Uterus (tissue), 4 donors: ENCODE data around the gene GRID2. TPM values are rescaled to one million over a fixed set of nuclear protein-coding genes. Genes with fewer than 3 reads are reported as not detected.

ENCODE experiments used
- DNase-seq, 2 donors: peaks; one replicate each; pipeline ENCODE4 v3.0.0-alpha.2; 2019 to 2020
- H3K27ac ChIP-seq, 2 donors: fragments of 200-600 bp; sonication (generic); 1 replicate in 1 of 2; 2 replicates in 1 of 2; pipeline ENCODE4 v1.5.1; 2016 to 2018
- H3K27me3 ChIP-seq, 2 donors: fragments of 200-600 bp; sonication (generic); one replicate each; pipeline ENCODE4 v1.5.1; 2018 to 2019; ENCODE audit warnings: control low read depth in 1 of 2
- H3K36me3 ChIP-seq, 2 donors: fragments of 200-600 bp; sonication (generic); one replicate each; pipeline ENCODE4 v1.5.1; 2019; ENCODE audit warnings: control low read depth in 1 of 2
- H3K4me1 ChIP-seq, 2 donors: fragments of 200-600 bp; sonication (generic); one replicate each; pipeline ENCODE4 v1.5.1; 2018 to 2019; ENCODE audit warnings: control low read depth in 1 of 2
- H3K4me3 ChIP-seq, 2 donors: fragments of 200-600 bp; sonication (generic); 1 replicate in 1 of 2; 2 replicates in 1 of 2; pipeline ENCODE4 v1.5.1; 2018 to 2019; ENCODE audit warnings: mild to moderate bottlenecking in 1 of 2
- H3K9me3 ChIP-seq, 2 donors: fragments of 200-600 bp; sonication (generic); one replicate each; pipeline ENCODE4 v1.5.1; 2019; ENCODE audit warnings: control low read depth in 1 of 2
- POLR2A ChIP-seq, 2 donors: fragments of 450-650 bp; IDR thresholded peaks; one replicate each; pipeline ENCODE4 v1.6.1; 2016; ENCODE audit warnings: antibody characterized with exemption in 2 of 2, mild to moderate bottlenecking in 1 of 2, moderate library complexity in 1 of 2
- intact Hi-C: fragments of 100-400 bp; cut with DNase I; formaldehyde crosslinking; loops from one replicate; pipeline ENCODE4 v1.15.1; 2023; ENCODE audit warnings: low total_unique reads
- total RNA-seq, 4 donors: library from RNA; depleted of rRNA in 3 of 4; stranded (reverse); fragments of >200 nt in 3 of 4; gene quantifications; one replicate each; pipeline versions ENCODE4 v1.1.0 to v1.2.4, GENCODE V29; 2014 to 2023
- TF ChIP-seq, protein P1 (sequence below), 4 experiments: fragments of 200-600 bp in 2 of 4; fragments of 450-650 bp in 2 of 4; sonication (generic) in 2 of 4; IDR thresholded peaks; one replicate each; pipeline ENCODE4 v1.5.1; 2016 to 2019; ENCODE audit warnings: antibody characterized with exemption in 4 of 4, mild to moderate bottlenecking in 2 of 4, moderate library complexity in 1 of 4
- donor health status: DM: yes; HTN: yes; CAD: no.

Gene GRID2
- total RNA-seq, 4 donors from 2014 or later, result 0.27 to 33.3 (median 0.59) TPM; not detected in 1

DNA sequence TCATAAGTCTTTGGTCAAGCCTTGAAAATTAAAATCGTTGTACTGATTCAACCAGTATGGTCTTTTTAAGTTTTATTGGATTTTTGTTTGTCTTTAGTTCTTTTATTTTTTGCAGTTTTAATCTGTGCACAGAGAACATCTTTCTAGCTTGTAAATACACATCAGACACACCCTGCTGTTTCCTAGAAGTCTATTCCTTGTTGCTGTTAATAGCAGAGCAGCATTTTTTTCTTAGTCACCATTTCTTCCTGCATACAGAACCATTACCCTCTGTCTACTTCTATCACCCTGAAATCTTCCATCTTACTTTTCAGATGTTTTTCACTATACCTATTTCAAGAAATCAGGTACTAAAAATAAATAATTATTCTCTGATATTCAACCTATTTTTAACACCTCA lies 375.4 kb downstream of the GRID2 start:
- Histone ChIP-seq H3K9me3 (no peaks in the 10 kb centered on the region), H3K27me3 (no peaks in the 10 kb centered on the region), H3K36me3 (no peaks in the 10 kb centered on the region), H3K27ac (no peak overlapping the region), H3K4me1 (no peaks in the 10 kb centered on the region), H3K4me3 (no peak overlapping the region)
- intact Hi-C loops, result no loop called here
- TF ChIP-seq, protein P1, sequence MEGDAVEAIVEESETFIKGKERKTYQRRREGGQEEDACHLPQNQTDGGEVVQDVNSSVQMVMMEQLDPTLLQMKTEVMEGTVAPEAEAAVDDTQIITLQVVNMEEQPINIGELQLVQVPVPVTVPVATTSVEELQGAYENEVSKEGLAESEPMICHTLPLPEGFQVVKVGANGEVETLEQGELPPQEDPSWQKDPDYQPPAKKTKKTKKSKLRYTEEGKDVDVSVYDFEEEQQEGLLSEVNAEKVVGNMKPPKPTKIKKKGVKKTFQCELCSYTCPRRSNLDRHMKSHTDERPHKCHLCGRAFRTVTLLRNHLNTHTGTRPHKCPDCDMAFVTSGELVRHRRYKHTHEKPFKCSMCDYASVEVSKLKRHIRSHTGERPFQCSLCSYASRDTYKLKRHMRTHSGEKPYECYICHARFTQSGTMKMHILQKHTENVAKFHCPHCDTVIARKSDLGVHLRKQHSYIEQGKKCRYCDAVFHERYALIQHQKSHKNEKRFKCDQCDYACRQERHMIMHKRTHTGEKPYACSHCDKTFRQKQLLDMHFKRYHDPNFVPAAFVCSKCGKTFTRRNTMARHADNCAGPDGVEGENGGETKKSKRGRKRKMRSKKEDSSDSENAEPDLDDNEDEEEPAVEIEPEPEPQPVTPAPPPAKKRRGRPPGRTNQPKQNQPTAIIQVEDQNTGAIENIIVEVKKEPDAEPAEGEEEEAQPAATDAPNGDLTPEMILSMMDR (IDR thresholded peaks at IDR 0.05), result no peak
- no peak for TF ChIP-seq POLR2A (IDR thresholded peaks at IDR 0.05)
- DNase-seq, result no peak

DNA sequence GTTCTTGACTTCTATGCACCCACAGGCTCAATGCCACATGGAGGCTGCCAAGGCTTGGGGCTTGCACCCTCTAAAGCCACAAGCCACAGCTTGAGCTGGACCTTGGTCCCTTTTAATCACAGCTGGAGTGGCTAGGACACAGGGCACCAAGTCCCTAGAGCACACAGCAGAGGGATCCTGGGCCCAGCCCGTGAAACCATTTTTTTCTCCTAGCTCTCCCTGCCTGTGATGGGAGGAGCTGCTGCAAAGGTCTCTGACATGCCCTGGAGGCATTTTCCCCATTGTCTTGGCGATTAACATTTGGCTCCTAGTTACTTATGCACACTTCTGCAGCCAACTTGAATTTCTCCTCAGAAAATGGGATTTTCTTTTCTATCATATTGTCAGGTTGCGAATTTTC lies 410.9 kb downstream of the GRID2 start:
- Histone ChIP-seq H3K4me1 (no peaks in the 10 kb centered on the region), H3K4me3 (no peak overlapping the region), H3K9me3 (no peaks in the 10 kb centered on the region), H3K27me3 (no peaks in the 10 kb centered on the region), H3K36me3 (no peaks in the 10 kb centered on the region), H3K27ac (no peak overlapping the region)
- DNase-seq, result no peak
- TF ChIP-seq POLR2A (IDR thresholded peaks at IDR 0.05), result no peak
- TF ChIP-seq, protein P1 (IDR thresholded peaks at IDR 0.05), result no peak
- intact Hi-C loops, result no loop called here

DNA sequence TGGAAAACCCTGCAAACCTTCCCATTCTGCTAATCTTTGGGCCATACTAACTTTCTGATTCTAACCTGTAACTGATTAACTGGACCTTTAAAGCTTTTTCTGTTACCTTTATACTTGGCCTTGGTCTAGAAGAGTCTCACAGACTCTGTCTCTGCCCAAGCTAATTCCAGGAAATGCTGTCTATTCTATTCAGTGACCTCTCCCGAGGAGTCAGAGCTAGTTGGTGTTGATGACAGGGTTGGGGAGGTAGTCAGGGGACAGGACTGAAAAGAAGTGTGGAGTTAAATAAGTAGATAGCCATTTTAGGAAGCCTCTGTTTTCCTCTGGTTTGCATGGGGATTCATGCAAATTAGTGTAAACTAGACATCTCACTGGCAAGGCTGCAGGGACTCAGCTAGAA lies 429.5 kb downstream of the GRID2 start:
- no peaks in the 10 kb centered on the region for H3K4me1 ChIP-seq
- intact Hi-C loops, result no loop called here
- no peak for DNase-seq
- H3K27me3 ChIP-seq, result no peaks in the 10 kb centered on the region
- no peak overlapping the region for H3K27ac ChIP-seq
- no peaks in the 10 kb centered on the region for H3K9me3 ChIP-seq
- H3K4me3 ChIP-seq, result no peak overlapping the region
- TF ChIP-seq, protein P1 (IDR thresholded peaks at IDR 0.05), result no peak
- no peak for TF ChIP-seq POLR2A (IDR thresholded peaks at IDR 0.05)
- no peaks in the 10 kb centered on the region for H3K36me3 ChIP-seq

DNA sequence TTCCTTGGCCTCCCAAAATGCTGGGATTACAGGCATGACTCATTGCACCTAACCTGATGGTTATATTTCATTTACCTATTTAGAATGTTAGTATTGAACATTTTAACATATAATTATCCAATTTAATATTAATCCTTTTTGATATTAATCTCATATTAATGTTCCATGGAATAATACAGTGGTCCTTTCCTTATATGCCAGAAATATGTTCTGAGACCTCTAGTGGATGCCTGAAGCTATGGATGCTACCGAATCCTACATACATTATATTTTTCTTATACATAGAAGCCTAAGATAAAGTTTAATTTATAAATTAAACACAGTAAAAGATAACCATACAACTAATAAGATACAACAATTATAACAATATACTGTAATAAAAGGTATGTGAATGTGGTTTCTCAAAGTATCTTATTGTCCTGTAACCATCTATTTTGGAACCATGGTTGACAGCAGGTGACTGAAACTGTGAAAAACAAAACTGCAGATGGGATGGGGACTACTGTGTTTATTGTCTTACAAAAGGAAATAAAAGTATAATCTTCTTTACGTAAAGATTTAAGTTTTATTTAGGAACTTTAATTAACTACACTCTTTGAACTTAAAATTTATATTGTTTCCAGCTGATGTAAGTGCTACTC lies 431.4 kb downstream of the GRID2 start:
- Histone ChIP-seq H3K9me3 (no peaks in the 10 kb centered on the region), H3K27me3 (no peaks in the 10 kb centered on the region), H3K4me3 (no peak overlapping the region), H3K4me1 (no peaks in the 10 kb centered on the region), H3K27ac (no peak overlapping the region), H3K36me3 (no peaks in the 10 kb centered on the region)
- DNase-seq, result no peak
- intact Hi-C loops, result no loop called here
- TF ChIP-seq, protein P1 (IDR thresholded peaks at IDR 0.05), result no peak
- TF ChIP-seq POLR2A (IDR thresholded peaks at IDR 0.05), result no peak

DNA sequence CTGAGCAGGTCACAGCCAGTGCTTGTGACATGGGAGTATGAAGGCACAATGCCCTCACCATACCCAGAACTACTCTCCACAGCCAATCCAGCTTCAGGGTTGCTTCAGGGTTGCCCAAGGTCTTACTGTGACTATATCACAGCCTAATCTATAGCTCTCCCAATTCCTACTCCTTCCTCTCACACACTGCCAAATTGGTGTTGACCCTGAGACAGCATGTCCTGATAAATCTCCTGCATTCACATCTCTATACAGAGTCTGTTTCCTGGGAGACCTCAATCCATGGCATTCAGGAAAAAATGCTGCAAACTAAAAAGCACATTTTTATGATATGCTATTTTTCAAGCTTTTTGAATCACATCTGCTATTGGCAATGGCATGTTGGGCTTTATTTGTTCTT lies 456.7 kb downstream of the GRID2 start:
- no peak for DNase-seq
- no peaks in the 10 kb centered on the region for H3K27me3 ChIP-seq
- no peak overlapping the region for H3K27ac ChIP-seq
- no peaks in the 10 kb centered on the region for H3K4me1 ChIP-seq
- H3K36me3 ChIP-seq, result no peaks in the 10 kb centered on the region
- no peak overlapping the region for H3K4me3 ChIP-seq
- intact Hi-C loops, result no loop called here
- H3K9me3 ChIP-seq, result no peaks in the 10 kb centered on the region
- TF ChIP-seq, protein P1 (IDR thresholded peaks at IDR 0.05), result no peak
- TF ChIP-seq POLR2A (IDR thresholded peaks at IDR 0.05), result no peak
